Muscle of back (tissue), 11 donors: ENCODE measurements around the gene NUMB. TPM values are rescaled to one million over a fixed set of nuclear protein-coding genes. Genes with fewer than 3 reads are reported as not detected.
"Not testable (repeated sequence)": the region's sequence is repeated elsewhere in the genome, so short reads cannot be mapped to it uniquely, and the experiment has no call there.

ENCODE experiments used
- DNase-seq, 3 donors: peaks; one replicate each; pipeline versions ENCODE4 v3.0.0 to v3.0.0-alpha.2; 2013
- polyA plus RNA-seq, 10 donors: library from polyadenylated mRNA; unstranded; fragments of 120-200 nt; gene quantifications; one replicate each; pipeline ENCODE4 v1.2.1, GENCODE V29; 2013; ENCODE audit not compliant: insufficient read length in 10 of 10

NUMB gene
- polyA plus RNA-seq, 10 donors: 24.0 to 44.3 (median 34.8) TPM

DNA sequence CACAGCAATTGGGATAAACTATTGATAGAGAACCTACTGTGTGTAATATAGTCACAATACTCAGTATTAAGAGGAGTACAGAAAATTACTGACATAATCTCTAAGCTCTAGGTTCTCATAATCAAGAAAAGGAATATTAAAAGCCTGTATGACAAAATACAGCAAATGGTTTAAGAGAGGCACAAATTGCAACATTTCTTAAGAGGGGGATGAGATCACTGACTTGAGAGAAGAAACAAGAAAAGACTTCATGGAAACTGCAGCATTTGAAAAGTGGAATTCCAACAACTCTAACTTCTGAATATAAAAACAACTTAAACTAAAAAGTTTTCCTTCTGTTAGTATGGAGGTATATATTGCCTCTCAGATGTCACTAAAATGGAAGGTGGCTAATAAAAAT, 89.7 kb downstream of the NUMB start:
- no peak for DNase-seq

DNA sequence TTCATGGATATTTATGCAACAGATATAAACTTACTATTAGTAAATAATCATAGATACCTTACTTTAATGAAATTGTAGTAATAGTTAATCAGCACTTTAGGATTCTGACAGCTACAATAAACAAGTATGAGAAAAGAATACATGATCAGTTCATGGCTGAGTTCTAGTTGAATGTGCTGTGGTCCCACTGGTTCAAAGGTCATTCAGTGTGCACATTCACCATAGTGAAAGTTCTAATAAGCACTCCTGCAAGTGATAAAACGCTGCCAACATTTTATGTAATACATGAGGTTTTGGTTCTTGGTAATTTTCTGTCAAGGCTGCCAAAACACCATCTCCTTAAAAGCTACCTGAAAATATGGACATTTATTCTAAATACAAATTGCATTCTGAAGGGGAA, 92.6 kb downstream of the NUMB start:
- DNase-seq: no peak

DNA sequence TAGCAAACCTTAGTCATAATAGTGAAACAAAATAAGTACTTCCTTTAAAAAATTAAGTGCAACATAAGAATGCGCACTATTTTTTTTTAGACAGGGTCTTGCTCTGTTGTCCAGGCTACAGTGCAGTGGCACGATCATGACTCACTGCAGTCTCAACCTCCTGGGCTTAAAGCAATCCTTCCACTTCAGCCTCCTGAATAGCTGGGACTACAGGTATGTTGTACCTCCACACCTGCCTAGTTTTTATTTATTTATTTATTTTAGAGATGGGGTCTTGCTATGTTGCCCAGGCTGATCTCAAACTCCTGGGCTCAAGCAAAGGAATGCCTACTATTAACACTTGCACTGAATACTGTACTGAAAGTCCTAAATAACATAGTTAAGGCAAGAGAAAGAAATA, 93.8 kb downstream of the NUMB start:
- DNase-seq: no peak

DNA sequence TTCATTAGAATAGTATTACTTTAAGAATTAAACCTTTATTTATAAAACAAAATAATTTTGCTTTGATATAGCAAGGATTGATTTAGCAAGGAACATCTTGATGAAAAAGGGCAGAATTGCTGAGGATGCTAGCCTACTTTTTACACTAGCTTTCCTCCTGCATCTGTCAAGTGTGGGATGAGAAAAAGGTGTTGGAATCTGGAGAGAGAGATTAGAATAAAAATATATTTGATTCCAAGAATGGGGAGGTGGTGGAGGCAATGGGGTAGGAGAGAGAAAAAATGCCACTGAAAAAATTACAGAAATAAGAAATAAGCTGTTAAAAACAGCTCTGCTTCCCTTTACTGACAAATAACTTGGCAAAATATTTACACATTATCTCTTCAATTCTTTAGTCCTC, 98.9 kb downstream of the NUMB start:
- DNase-seq: no peak

DNA sequence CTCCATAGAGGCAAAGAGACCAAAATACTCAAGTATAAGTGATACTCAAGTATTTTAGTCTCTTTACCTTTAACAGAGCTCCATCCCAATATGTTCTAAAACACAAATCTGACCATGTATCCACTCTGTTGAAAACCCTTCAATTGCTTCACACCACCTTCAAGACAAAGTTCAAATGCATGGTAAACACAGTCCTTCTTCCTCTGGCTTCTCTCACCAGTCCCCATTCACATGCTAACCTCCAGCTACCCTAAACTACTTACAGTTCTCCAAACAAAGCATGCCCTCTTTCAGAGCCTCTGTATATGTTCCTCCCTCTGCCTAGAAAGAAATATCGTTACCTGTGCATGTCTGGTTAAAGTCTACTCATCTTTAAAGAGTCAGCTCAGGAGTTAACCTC, 100.2 kb downstream of the NUMB start:
- no peak for DNase-seq

DNA sequence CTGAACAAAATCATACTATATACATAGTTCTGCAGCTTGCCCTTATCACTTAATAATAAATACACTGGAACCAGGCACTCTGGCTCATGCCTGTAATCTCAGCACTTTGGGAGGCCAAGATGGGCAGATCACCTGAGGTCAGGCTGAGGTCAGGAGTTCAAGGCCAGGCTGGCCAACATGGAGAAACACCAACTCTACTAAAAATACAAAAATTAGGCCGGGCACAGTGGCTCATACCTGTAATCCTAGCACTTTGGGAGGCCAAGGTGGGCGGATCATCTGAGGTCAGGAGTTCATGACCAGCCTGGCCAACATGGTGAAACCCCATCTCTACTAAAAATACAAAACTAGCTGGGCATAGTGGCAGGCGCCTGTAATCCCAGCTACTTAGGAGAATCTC, 109.3 kb downstream of the NUMB start:
- not testable (repeated sequence) for DNase-seq

DNA sequence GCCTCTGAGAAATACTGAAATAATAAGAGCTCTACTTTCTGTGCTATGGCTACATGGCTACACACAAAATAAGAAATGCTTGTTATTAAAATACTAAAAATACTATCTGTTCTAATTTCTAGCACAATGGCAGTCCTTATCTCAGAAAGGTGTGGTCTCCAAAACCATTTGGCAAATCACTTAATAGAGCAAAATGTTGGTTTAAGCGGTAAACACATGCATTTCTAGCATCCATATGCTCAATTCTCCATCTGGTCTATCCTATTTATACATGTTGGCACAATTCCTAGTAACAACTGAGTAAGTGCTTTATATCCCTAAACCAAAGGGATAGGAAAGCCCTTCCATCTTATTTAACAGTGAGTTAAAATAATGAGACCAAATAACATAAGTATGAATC, 114.0 kb downstream of the NUMB start:
- peak; percentile 7 to 50 (median 16) for DNase-seq

DNA sequence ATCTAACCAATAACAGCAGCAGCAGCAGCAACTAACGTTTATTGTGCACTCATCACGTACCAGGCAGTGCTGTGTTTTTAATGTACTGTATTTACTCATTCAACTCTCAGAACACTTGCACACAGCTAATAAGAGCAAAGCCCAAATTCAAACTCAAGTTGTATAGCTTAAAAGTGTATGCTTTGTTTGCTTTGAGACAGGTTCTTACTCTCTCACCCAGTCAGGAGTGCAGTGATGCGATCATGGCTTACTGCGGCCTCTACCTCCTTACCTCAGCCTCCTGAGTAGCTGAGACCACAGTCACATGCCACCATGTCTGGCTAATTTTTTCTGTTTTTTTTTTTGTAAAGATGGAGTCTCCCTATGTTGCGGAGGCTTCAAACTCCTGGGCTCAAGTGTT, 115.7 kb downstream of the NUMB start:
- no peak for DNase-seq

DNA sequence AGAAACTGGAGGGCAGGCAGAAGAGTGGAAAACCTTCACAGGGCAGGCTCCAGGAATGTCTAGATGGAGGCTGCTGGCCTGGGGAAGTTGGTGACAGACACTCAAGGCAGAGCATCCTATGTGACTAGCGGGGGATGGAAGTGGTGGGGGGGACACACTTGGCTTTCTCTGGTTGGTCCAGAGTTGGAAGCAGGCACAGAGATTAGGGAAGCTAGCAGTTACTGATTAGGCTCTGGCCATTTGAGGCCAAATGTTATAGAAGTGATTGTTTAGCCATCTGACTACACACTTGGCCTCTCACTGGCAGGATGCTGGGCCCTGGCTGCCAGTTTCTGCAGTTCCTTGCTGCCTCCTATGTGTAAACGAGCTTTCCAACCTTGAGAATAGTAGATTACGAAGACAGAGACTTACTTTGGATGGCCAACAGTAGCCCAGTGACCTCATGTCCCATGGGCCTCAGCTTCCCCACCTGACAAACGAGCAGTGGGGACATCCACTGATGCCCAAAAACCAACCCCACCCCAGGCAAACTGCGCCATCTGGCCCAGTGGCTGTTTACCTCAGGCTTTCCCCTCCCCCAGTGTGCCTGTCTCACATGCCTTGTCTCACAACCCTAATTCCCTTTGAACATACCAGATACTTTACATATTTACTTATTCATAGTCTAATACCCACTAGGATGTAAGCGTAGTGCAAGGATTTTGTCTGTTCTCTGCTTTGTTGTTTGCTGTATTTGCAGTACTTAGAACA, 118.3 kb downstream of the NUMB start:
- no peak for DNase-seq

DNA sequence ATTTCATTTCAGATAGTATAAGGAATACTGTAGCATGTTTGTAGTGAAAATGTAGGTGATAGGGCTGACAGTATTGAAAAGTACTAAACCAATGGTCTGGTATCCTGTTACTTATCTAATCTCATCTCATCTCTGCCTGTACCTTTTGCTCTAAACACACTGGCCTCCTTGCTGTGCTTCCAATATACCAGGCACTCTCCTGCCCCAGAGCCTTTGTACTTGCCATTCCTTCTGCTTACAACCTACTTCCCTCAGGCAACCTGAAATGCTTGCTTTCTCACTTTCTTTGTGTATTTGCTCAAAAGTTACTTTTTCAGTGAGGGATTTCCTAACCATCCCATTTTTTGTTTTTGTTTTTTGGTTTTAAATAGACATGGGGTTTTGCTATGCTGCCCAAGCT, 119.1 kb downstream of the NUMB start:
- DNase-seq: no peak

DNA sequence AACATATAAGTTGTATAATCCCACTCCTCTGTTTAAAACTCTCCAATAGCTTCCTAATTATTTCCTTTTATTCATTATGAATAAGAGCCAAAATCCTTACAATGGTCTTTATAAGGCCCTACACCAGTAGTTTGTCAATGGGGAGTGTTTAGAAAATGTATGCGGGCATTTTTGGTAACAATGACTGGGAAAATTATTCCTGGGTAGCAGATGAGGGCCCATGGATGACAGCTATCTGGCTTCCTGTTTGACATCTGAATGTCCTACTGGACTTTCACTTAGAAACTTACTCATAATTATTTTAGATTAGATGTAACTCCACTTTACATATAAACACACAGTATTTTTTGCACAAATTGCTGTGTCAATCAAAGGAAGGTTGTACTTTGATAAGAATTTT, 119.8 kb downstream of the NUMB start:
- no peak for DNase-seq

DNA sequence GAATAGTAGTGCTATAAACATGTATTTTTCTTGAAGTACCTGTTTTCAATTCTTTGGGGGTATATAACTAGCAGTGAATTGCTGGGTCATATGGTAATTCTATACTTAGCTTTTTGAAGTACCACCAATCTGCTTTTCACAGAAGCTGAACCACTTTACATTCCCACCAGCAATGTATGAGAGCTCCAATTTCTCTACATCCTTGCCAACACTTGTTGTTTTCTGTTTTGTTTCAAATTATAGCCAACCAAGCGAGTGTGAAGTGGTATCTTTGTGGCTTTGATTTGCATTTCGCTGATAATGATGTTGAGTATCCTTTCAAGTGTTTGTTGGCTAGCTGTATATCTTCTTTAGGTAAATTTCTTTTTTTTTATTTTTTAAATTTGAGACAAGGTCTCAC, 125.3 kb downstream of the NUMB start:
- DNase-seq: no peak

DNA sequence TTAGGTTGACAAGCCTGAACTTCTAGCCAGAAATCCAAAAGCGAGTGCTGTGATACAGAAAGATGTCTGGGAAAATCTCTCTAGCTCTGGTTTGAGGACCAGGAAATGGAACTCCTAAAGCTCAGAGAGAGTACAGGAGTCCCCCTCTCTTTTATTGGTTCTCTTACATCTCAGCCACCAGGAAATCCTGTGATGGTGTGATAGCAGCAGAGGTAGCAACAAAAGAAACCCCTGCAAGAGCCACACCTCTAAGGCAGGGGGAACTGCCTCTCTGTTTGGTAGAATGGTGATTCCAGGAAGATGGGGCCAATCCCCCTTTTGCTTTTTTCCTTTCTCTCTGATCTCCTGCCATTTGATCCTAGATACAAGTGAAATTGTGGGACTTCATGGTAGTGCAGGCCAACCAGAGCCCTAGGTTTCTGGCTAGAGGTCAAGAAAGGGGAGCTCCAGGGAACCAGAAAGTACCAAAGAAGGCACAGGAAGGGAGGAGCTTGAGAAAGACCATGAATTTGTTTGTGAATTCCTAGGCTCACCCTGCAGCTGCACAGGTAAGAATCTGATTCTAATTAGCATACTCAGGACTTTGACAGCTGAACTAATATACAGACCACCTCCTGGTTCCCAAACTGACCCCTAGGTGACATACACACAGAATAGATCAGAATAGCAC, 132.6 kb downstream of the NUMB start:
- DNase-seq: no peak

DNA sequence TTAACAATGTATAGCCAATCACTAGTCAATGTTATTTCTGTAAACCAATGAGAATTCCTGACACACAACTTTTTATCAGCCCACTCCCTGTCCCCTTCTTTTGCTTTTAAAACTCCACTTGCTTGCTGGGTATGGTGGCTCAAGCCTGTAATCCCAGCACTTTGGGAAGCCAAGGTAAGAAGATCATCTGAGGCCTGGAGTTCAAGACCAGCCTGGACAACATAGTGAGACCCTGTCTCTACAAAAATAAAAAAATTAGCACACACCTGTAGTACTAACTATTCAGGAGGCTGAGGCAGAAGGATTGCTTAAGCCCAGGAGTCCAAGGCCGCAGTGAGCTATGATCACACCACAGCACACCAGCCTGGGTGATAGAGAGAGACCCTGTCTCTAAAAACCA, 133.3 kb downstream of the NUMB start:
- no peak for DNase-seq

DNA sequence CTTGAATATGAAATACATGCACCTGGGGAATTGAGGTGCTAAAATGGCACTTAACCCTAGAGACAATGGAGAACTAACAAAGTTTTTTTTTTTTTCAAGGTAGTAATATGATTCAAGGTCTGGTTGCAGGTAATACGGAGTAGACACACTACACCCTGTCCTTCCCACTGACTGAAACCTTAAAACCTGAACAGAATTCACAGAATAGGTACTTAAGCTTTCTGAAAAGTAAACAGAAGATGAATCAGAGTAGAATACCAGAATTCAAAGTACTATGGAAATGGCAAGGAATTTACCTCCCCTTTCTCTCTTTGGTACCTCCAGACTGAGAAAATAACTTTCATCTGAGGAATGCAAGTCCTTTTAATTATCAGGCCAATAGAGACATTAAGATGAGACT, 133.8 kb downstream of the NUMB start:
- no peak for DNase-seq

DNA sequence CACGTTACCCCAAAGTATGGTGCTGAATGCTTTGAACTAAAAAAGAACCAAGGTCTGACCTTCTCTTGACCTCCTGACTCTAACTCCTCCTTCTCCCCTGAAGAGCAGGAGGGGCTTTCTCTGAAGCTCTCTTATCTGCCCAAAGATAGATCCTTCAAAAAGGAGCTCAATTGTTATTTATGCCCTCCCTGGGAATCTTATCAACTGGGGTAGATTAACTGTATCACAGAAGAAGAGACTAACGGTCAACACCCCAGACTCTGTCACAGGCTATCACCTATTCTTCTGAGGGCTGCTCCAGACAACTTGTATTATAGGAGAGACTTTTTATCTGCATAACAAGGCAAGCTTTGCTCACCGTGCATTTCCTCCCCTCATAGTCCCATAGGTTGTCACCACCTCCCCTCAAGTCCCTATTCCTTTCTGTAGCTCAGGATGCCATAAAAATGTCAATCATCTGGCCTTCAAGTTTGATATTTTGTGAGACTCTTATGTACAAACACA, 134.4 kb downstream of the NUMB start:
- DNase-seq: no peak

DNA sequence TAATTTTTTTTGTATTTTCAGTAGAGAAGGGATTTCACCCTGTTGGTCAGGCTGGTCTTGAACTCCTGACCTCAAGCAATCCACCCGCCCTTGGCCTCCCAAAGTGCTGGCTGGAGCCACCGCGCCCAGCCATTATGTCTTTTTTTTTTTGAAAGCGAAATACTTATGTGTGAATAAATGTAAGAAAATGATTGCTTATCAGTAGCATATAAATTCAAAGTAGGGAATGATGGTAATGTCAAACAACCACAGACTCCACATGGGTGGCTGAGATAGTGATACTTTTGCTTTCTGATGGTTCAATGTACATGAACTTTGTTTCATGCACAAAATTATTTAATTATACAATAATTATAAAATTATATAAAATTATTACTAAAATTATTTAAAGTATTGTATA, 145.2 kb downstream of the NUMB start:
- DNase-seq: no peak

DNA sequence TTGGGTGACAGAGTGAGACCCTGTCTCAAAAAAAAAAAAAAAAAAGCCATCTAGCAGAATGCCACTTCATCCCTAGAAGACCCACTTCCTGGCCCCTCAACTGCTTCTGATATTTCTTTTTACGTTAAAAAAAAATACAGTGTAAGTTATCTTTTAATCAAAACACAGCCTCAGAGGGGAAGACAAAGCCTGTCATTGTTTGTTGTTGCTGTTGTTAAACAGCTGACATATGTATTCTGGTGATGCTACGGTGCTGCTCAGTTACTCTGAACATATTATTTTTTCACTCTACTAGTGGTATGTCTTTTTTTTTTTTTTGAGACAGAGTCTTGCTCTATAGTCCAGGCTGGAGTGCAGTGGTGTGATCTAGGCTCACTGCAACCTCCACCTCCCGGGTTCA, 145.7 kb downstream of the NUMB start:
- no peak for DNase-seq

DNA sequence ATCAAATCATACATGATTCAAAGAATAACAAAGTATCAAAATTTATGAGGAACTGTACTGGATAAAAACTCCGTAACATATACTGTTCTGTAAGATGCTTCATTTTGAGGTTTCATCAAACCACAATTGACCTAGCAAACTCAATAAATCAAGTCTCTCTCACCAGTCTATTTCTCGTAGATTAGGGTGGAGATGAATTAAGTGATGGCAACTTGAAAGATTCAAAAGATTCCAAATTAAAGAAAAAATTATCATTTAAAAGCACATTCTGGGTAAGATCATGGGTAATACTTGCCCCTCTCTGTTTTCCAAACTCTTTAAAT, 146.7 kb downstream of the NUMB start:
- no peak for DNase-seq

DNA sequence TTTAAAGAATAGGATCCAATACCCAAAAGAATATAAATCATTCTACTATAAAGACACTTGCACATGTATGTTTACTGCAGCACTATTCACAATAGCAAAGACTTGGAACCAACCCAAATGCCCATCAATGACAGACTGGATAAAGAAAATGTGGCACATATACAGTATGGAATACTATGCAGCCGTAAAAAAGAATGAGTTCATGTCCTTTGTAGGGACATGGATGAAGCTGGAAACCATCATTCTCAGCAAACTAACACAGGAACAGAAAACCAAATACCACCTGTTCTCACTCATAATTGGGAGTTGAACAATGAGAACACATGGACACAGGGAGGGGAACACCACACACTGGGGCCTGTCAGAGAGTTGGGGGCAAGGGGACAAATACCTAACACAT, 149.1 kb downstream of the NUMB start:
- not testable (repeated sequence) for DNase-seq

DNA sequence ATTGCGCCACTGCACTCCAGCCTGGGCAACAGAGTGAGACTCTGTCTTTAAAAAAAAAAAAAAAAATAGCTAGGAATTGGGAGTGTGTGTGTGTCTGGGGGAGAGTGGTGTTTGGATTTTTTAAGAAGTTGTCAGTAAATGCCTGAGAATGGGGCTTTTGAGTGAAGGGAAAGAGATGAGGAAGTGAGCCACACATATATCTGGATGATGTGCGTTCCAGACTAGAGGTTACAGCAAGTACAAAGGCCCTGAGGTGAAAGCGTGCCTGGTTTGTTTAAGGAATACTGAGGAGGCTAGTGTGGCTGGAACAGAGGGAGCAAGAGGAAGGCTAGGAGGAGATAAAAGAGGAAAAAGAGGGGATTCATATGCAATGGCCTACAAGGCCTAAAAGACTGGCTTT, 151.1 kb downstream of the NUMB start:
- DNase-seq: no peak

DNA sequence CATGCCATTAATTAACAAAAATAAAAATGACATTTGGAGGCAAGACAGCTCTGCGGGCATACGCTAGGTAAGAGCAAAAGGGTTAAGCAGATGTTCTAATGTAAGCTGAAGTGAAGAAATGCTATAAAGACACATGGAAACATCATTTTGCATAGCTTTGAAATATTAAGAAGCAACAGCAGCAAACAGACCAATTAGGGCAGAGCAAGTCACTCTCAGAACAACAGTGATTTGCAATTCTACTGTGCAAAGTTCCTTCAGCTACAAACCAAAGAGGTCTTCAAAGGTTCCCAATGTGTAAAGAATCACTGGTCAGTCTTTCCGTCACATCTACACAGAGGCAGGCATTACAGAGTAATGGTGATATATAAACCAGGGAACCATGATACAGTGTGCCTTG, 152.8 kb downstream of the NUMB start:
- no peak for DNase-seq

DNA sequence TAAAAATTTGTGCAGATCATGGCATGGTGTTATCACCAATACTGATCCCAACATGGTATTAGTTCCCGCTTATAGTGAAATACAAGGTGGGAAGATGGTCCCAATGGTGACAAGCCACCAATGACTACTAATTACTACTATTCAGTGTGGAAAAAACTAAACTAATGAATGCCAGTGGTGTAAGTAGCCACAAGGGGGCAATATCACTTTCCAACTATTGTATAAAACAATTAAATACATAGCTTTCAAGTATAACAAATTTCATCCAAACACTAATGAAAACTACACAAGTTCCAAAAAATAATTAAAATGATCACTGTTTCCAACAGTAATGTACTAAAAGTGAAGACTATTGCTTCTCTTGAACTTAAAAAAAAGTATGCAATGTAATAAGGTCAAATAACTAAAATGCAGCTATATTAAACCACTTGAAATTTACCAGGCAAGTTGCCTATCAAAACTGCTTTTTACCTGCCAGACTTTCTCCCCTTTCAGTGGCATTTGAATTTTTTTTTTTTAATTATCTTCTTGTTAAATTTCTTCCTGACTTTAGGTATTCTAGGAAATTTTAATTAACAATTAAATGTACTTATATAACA, 163.0 kb downstream of the NUMB start:
- DNase-seq: peak in 2 of 3 donors; percentile 10 to 51
